ENCODE results near the gene PSPC1.

PSPC1 gene

GRCh38 chr13:19672990-19673389 is 109.8 kb downstream of the PSPC1 start:
- peaks cover 91 to 99% (median 98%) of the 10 kb centered on the region in 11 experiments for H3K36me3 ChIP-seq
- no peak overlapping the region for H3K9ac ChIP-seq
- H3K27me3 ChIP-seq = no peaks in the 10 kb centered on the region
- H3K9me3 ChIP-seq (replicated peaks in 1 of 11) = no peaks in the 10 kb centered on the region
- no peak overlapping the region for H3K4me3 ChIP-seq
- peaks cover 0 to 39% (median 18%) of the 10 kb centered on the region in 11 experiments; a peak in 15 of 22 replicates for H4K20me1 ChIP-seq
- peaks cover 0 to 18% (median 12%) of the 10 kb centered on the region in 10 experiments; a peak in 15 of 20 replicates for H3K4me1 ChIP-seq
- no peak overlapping the region for H3K27ac ChIP-seq
- no peak overlapping the region for H3K4me2 ChIP-seq
- no peak for TF ChIP-seq Cebpa-rat (IDR thresholded peaks at IDR 0.05)

DNA sequence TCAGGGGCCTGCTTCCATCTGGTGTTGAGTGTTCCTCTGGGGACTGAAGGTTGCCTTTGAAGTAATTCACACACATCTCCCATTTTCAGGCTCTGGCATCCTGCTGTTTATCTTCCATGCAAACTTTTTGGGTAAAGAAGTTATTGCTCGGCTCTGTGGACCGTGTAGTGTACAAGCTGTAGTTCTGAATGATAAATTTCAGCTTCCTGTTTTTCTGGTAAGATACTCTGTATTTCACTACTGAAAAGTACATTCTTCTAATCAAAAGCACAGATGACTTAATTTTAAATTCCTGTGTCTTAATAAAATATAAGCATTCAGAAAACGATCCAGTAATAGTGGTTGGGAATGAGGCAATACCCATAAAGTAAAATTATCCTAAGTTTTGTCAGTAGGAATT is 112.6 kb downstream of the PSPC1 start:
- peaks cover 0 to 66% (median 31%) of the 10 kb centered on the region in 11 experiments; a peak in 17 of 22 replicates for H4K20me1 ChIP-seq
- H3K27me3 ChIP-seq = no peaks in the 10 kb centered on the region
- H3K36me3 ChIP-seq = peaks cover 99 to 100% (median 100%) of the 10 kb centered on the region in 11 experiments
- no peak overlapping the region; a peak in 1 of 22 replicates for H3K27ac ChIP-seq
- no peak overlapping the region for H3K4me3 ChIP-seq
- no peaks in the 10 kb centered on the region for H3K9me3 ChIP-seq (replicated peaks in 1 of 11)
- no peak for TF ChIP-seq Cebpa-rat (IDR thresholded peaks at IDR 0.05)
- H3K4me1 ChIP-seq = peaks cover 0 to 13% (median 9%) of the 10 kb centered on the region in 10 experiments; a peak in 7 of 20 replicates
- no peak overlapping the region for H3K9ac ChIP-seq
- no peak overlapping the region; a peak in 4 of 22 replicates for H3K4me2 ChIP-seq

GRCh38 chr13:19668778-19669177 is 114.0 kb downstream of the PSPC1 start:
- Histone ChIP-seq H3K4me3 (no peak overlapping the region), H3K27me3 (no peaks in the 10 kb centered on the region), H4K20me1 (peaks cover 0 to 71% (median 36%) of the 10 kb centered on the region in 11 experiments; a peak in 17 of 22 replicates), H3K4me2 (no peak overlapping the region), H3K9me3 (replicated peaks in 1 of 11) (no peaks in the 10 kb centered on the region), H3K4me1 (peaks cover 0 to 13% (median 11%) of the 10 kb centered on the region in 10 experiments; a peak in 10 of 20 replicates), H3K36me3 (peaks cover 99 to 100% (median 100%) of the 10 kb centered on the region in 11 experiments), H3K27ac (no peak overlapping the region), H3K9ac (no peak overlapping the region)
- TF ChIP-seq Cebpa-rat (IDR thresholded peaks at IDR 0.05) = no peak

DNA sequence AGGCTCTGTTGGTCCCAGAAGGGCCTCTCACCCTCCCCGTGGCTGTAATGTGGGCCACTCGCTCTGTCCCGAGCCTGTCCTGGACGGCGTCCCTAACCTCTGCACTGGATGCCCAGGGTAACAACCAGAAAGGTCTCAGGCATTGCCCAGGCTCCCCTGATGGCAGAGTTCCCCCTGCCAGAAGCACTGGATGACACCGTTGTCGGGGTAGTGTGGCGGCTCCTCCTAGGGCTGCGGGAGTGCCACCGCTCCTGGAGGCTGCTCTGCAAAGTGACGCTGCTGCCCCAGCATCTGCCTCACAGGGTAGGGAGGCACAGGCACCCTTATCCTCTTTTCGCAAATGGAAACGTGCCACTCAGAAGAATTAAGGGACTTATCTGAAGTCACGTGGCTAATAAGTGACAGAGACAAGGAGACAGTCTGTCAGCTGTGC is 117.3 kb downstream of the PSPC1 start:
- H3K4me2 ChIP-seq = no peak overlapping the region
- H4K20me1 ChIP-seq = peaks cover 0 to 70% (median 44%) of the 10 kb centered on the region in 11 experiments; a peak in 17 of 22 replicates
- no peak overlapping the region for H3K27ac ChIP-seq
- TF ChIP-seq Cebpa-rat (IDR thresholded peaks at IDR 0.05) = no peak
- H3K9ac ChIP-seq = no peak overlapping the region
- H3K4me3 ChIP-seq = no peak overlapping the region
- H3K4me1 ChIP-seq = peaks cover 0 to 8% (median 7%) of the 10 kb centered on the region in 10 experiments; a peak in 10 of 20 replicates
- H3K9me3 ChIP-seq (replicated peaks in 1 of 11) = no peaks in the 10 kb centered on the region
- H3K36me3 ChIP-seq = peaks cover 97 to 100% (median 100%) of the 10 kb centered on the region in 11 experiments
- no peaks in the 10 kb centered on the region for H3K27me3 ChIP-seq

- Histone ChIP-seq H4K20me1 (peaks cover 0 to 66% (median 41%) of the 10 kb centered on the region in 11 experiments; a peak in 17 of 22 replicates), H3K9ac (no peak overlapping the region), H3K27ac (no peak overlapping the region; a peak in 1 of 22 replicates), H3K9me3 (replicated peaks in 1 of 11) (no peaks in the 10 kb centered on the region), H3K4me2 (no peak overlapping the region), H3K27me3 (no peaks in the 10 kb centered on the region), H3K4me1 (peaks cover 0 to 6% (median 0%) of the 10 kb centered on the region in 10 experiments; a peak in 6 of 20 replicates), H3K4me3 (no peak overlapping the region), H3K36me3 (peaks cover 90 to 100% (median 98%) of the 10 kb centered on the region in 11 experiments)
- TF ChIP-seq Cebpa-rat (IDR thresholded peaks at IDR 0.05) = no peak
These were observed 118.1 kb downstream of the PSPC1 start for GRCh38 chr13:19664481-19665230.

DNA sequence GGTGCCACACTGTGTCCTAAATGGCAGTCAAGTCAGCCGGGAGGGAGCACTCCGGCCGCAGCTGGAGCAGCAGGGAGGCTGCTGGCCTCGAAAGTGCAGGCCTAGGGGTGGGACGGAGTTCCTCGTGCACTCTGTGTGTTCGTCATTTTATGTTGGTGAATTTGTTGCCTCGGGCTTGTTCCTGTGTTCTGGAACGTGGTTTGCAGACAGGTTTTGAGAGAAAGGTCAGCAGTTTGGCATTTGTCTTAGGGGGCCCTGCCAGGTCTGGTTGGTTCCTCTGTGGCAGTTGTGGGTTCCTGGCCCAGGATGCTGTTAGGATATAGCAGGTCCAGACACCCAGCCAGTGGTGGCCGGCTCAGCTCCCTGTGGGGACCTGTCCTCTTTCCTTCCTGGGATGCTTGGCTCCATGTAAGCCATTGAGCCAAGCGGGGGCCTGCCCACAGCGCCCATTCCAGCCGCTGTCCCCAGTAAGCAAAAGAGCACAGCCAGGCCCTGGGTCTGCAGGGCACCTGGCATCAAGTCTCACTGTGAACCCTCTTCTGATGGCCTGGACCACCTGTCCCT is 119.2 kb downstream of the PSPC1 start:
- Histone ChIP-seq H4K20me1 (peaks cover 0 to 54% (median 41%) of the 10 kb centered on the region in 11 experiments; a peak in 17 of 22 replicates), H3K4me3 (no peak overlapping the region), H3K9ac (no peak overlapping the region), H3K4me2 (no peak overlapping the region), H3K27ac (no peak overlapping the region), H3K27me3 (no peaks in the 10 kb centered on the region), H3K4me1 (peaks cover 0 to 6% (median 0%) of the 10 kb centered on the region in 10 experiments; a peak in 4 of 20 replicates), H3K9me3 (replicated peaks in 1 of 11) (no peaks in the 10 kb centered on the region), H3K36me3 (peaks cover 90 to 100% (median 98%) of the 10 kb centered on the region in 11 experiments)
- no peak for TF ChIP-seq Cebpa-rat (IDR thresholded peaks at IDR 0.05)

DNA sequence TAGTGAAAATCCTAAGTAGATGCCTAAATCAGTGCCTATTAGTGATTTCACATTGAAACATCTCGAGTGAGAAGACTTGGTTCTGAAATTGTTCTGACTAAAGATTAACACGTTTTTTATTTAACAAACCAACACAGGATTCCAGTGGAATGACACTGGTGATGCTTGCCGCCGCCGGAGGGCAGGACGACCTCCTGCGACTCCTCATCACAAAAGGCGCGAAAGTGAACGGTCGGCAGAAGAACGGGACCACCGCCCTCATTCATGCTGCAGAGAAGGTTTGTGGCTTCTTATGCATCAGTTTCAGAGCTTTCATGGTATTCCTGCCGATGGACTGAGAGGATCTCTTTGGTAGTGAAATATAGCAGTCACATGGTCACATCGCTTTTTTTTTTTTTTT is 121.2 kb downstream of the PSPC1 start:
- Histone ChIP-seq H3K27me3 (no peaks in the 10 kb centered on the region), H4K20me1 (peaks cover 0 to 46% (median 36%) of the 10 kb centered on the region in 11 experiments; a peak in 17 of 22 replicates), H3K27ac (no peak overlapping the region), H3K9ac (no peak overlapping the region), H3K4me1 (peaks cover 0 to 6% (median 0%) of the 10 kb centered on the region in 10 experiments; a peak in 4 of 20 replicates), H3K4me2 (no peak overlapping the region), H3K9me3 (replicated peaks in 1 of 11) (no peaks in the 10 kb centered on the region), H3K4me3 (no peak overlapping the region), H3K36me3 (peaks cover 80 to 98% (median 92%) of the 10 kb centered on the region in 11 experiments)
- TF ChIP-seq Cebpa-rat (IDR thresholded peaks at IDR 0.05) = no peak

GRCh38 chr13:19661126-19661525 is 121.6 kb downstream of the PSPC1 start:
- Histone ChIP-seq H3K4me1 (peaks cover 0 to 6% (median 0%) of the 10 kb centered on the region in 10 experiments; a peak in 4 of 20 replicates), H4K20me1 (peaks cover 0 to 43% (median 32%) of the 10 kb centered on the region in 11 experiments; a peak in 16 of 22 replicates), H3K36me3 (peaks cover 77 to 97% (median 88%) of the 10 kb centered on the region in 11 experiments), H3K9ac (no peak overlapping the region), H3K4me3 (no peak overlapping the region), H3K9me3 (replicated peaks in 1 of 11) (no peaks in the 10 kb centered on the region), H3K4me2 (no peak overlapping the region), H3K27me3 (no peaks in the 10 kb centered on the region), H3K27ac (no peak overlapping the region)
- no peak for TF ChIP-seq Cebpa-rat (IDR thresholded peaks at IDR 0.05)

- no peaks in the 10 kb centered on the region for H3K27me3 ChIP-seq
- no peak for TF ChIP-seq Cebpa-rat (IDR thresholded peaks at IDR 0.05)
- peaks cover 0 to 23% (median 11%) of the 10 kb centered on the region in 11 experiments; a peak in 11 of 22 replicates for H4K20me1 ChIP-seq
- H3K4me3 ChIP-seq = no peak overlapping the region
- H3K4me1 ChIP-seq = no peaks in the 10 kb centered on the region
- H3K27ac ChIP-seq = no peak overlapping the region
- no peak overlapping the region for H3K4me2 ChIP-seq
- no peaks in the 10 kb centered on the region for H3K9me3 ChIP-seq (replicated peaks in 1 of 11)
- no peak overlapping the region for H3K9ac ChIP-seq
- H3K36me3 ChIP-seq = peaks cover 60 to 96% (median 83%) of the 10 kb centered on the region in 11 experiments
These were observed 123.9 kb downstream of the PSPC1 start for GRCh38 chr13:19658831-19659230.

Measured in BLaER1 treated with 17β-estradiol and CSF1 and Interleukin-3, amounts not matched to agents 10 nM and 100 nM (cell line).